GM18498 (cell line): ENCODE results near the gene SPDYE2.
"Not testable (repeated sequence)": the region's sequence is repeated elsewhere in the genome, so short reads cannot be mapped to it uniquely, and the experiment has no call there.

Source experiments
- ATAC-seq: cut with Tn5 transposase; IDR thresholded peaks from one replicate; pipeline ENCODE4 v1.9.1; 2021; ENCODE audit warnings: mild to moderate bottlenecking, moderate library complexity; ENCODE audit not compliant: unreplicated experiment

The SPDYE2 gene, protein sequence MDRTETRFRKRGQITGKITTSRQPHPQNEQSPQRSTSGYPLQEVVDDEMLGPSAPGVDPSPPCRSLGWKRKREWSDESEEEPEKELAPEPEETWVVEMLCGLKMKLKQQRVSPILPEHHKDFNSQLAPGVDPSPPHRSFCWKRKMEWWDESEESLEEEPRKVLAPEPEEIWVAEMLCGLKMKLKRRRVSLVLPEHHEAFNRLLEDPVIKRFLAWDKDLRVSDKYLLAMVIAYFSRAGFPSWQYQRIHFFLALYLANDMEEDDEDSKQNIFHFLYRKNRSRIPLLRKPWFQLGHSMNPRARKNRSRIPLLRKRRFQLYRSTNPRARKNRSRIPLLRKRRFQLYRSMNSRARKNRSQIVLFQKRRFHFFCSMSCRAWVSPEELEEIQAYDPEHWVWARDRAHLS

DNA sequence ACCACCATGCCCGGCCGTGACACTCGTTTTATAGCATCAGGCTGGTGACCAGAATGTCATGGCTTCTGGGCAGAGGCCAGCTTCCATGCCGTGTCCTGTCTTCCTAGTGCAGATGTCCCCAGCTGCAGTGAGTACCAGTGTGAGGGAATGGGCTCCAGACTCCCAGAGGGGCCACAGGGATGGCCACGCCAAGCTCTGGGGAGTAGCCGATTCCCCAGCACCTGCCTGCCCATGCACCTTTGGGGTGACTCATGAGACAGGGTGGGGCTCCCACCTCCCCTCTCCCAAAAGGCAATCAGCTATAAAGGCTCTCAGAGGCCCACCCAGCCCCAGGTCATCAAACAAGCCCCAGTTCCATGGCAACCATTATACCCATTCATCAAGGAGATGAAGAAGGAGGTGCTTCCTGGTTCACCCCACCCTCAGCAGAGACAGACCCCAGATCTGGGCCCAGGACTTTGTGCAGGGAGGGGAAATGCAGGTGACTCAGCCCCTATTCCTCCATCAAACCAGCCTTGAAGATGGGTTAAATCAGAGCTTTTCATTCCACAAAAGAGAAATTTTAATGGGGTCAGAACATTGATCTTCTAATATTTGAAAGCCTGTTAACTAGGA lies at the start of gene SPDYE2:
Gene SPDYE2, plus strand, starts transcription at position 419 of the 615 bp plus-strand sequence. CDS start 2,030 bp downstream, outside the sequence.
- not testable (repeated sequence) for ATAC-seq

DNA sequence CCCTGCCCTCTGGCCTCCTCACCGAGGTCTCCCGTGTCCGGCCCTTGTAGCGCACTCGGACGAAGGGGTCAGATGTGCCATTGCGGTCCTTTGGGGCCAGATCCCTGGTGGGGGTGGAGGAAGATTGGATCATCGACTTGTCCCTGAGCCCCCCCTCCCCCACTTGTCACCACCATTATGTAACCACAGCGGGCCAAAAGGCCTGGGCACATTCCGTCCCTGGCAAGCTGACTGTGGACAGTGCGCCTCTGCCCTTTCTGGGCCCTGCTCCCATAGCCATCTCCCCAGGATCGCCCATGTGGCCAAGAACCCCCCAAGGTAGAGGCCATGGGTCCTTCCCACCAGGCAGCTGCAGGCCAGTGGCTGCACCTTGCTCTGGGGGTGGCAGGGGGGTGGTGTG lies 47.9 kb upstream of the SPDYE2 start:
- not testable (repeated sequence) for ATAC-seq

DNA sequence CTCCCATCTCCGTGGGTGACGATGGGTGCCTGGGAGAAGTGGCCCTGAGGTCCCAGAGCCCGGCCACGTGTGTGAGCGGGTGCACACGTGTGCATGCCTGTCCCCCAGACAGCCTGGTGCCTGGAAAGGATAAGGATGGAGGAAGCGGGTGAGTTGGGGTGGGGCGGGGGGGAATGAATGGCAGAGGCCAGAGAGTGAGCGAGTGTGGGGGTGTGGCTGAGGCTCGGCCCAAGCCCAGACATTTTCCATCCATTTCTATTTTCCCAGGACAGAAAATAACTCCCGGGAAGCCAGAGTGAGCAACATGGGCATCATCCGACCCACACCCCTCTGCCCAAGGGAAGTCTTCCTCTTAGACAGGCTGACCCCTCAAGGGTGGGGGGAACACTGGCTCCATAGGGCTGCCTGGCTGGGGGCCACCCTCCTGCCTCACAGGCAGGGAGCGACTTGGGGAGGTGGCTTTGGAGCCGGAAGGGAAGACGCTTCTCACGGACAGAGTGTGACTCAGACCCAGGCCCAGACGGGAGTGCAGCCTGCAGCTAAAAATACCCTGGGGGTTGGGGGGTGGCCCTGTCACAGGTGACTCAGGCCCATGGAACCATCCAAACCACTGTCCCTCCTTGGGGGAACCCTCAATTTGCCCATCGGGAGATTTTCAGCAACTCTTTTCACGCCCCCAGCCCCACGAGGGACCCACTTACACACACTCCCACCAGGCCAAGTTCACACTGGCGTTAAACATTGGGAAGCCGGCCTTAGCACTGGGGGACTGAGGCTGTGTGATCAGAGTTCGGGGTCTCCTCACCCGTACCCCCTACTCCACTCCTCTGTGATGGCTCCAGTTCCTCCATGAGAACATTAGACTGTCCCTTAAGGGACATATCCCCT lies 45.5 kb upstream of the SPDYE2 start:
- ATAC-seq, result not testable (repeated sequence)

DNA sequence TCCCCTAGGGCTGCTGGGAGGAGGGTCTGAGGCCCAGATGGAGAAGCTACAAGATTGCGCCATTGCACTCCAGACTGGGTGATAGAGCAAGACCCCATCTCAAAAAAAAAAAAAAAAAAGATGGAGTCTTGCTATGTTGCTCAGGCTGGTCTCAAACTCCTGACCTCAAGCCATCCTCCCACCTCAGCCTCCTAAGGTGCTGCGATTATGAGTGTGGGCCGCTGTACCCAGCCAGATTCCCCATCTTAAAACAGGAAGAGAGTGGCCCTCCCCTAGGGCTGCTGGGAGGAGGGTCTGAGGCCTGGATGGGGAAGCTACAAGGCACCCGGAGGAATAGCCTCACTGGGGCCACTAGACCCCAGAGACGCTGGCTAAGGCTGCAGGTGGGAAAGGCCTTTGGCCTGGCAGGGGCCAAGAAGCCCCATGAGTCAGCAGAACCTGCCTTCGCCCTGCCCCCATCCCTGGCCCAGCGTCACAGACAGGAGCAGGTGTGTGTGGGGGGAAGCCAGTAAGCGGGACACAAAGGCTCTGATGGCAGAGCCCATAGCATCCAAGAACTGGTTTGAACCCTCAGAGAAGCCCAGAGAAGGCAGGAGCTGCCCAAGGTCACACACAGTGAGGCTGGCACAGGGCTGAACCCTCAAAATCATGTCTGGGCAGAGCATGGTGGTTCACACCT lies 43.5 kb upstream of the SPDYE2 start:
- not testable (repeated sequence) for ATAC-seq

DNA sequence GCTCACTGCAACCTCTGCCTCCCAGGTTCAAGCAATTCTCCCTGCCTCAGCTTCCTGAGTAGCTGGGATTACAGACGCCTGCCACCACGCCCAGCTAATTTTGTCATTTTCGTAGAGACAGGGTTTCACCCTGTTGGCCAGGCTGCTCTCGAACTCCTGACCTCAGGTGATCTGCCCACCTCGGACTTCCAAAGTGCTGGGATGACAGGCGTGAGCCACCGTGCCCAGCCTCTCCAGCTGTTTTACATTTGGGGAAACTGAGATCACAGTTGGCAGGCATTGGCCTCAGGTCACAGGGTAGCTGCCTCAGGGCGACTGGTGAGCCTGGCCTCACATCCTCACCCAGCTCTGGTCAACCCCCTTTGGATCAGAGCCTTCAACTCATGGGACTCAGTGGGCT lies 40.5 kb upstream of the SPDYE2 start:
- ATAC-seq, result not testable (repeated sequence)

DNA sequence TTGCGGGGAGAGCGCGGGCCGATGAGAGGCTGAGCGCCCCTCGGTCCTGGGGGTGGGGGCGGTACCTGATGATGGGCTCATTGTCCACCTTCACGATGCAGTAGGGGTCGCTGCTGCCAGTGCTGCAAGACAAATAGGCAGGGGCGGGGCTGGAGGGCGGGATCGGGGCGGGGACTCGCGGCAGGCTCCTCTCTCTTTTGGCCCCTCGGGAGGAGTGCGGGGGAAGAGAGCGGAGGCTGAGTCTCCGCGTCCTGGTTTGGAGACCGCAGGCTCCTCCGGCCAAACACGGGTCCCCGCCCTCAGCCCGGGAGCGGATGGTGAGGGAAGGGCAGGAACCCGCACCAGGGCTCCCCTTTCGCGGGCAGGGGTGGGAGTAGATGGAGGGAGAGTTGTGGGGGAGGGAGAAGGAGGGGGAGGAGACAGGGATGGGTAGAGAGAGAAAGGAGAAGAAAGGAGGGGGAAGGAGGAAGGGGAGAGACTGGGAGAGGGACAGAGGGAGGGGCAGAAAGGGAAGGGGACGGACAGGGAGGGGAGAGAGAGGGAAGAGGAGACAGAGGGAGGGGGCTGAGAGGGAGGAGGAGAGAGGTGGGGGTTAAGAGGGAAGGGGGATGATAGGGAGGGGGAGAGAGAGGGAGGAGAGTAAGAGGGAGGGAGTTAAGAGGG lies 39.0 kb upstream of the SPDYE2 start:
- peak; percentile 45 for ATAC-seq

DNA sequence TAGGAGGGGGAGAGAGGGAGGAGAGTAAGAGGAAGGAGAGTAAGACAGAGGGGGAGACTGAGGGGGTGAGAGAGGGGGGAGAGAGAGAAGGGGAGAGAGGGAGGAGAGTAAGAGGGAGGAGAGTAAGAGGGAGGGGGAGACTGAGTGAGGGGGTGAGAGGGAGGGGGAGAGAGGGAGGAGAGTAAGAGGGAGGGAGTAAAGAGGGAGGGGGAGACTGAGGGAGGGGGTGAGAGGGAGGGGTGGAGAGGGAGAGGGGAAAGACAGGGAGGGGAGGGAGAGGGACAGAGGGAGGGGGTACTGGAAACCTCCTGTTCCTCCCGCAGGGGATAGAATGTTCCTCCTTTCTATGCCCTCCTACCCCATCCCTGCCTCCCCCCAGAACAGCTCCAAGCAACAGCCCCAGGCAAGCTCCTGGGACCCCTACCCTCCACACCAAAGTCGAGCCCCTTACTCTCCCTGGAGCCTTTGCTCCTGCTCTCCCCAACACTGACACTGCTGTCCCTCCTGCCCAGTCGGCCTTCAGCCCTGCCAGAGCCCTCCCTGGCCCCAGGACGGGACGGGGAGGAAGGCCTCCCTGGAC lies 38.3 kb upstream of the SPDYE2 start:
- not testable (repeated sequence) for ATAC-seq

DNA sequence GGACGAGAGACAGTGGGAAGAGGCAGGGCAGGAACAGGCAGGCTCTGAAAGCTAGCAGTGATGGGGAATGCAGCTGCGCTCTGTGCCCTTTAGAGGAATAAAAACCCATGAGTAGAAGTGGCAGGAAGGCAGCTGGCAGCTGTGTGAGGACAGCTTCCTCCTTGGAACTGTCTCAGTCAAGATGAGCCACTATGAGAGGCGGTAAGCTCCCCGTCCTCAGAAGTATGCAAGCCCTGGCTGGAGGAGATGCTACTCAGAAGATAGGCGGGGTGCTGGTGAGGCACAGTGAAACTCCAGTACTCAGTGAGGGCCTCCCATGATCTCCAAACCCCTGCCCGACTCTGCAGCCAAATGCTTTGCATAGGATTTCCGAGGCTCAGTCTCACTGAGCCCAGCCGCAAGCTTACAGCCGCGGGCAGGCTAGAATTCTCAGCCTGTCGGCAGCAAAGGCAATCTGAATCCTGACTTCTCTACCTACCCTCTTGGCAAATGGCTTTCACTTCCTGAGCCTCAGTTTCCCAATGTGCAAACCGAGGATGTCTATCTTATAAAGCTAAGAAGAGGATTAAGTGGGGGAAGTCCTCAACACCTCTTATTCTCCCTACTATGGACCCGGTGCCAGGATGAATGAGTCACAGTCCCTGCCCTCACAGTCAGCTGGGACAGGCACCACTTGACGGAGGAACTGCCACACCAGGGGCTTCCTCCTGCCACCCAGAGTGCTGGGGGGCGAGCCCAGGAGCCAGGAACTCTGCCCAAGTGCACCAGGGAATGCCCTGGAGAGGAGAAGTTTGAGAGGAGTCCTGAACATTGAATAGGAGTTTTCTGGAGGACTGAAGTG lies 35.9 kb upstream of the SPDYE2 start:
- ATAC-seq, result peak; percentile 68

DNA sequence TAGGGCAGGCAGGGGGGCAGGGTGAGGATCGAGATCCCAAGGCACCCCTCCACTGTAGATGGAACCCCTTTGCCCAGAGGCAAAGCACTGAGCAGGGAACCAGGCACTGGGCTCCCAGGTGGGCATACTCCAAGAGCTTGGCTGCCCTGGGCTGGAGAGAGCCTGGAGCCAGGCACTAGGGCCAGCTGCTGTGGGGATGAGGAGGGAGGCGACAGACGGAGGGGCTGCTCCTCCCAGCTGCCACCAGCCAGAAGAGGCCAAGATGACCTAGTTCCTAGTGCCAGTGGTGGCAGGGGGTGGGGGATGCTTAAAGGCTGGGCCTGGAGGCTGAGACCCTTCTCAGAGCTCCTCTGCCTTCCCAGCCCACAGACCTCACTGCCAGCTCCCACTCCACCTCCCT lies 35.1 kb upstream of the SPDYE2 start:
- ATAC-seq, result not testable (repeated sequence)

DNA sequence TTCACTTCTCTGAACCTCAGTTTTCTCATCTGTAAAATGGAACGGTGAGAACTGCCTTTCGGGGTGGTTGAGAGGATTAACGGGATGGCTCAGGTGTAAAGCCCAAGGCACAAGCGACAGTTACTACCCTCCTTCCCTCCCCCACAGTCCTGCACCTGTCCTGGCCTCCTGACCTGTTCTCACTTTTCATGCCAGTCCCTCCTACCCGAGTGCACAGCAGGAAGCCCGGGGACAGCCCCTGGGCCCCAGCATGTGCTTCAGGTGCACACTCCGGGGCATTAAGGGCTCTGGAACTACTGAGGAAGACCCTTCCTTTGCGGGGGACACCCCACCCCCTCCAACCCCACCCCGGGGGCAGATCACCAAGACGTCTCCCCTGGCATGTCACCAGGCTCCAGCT lies 34.1 kb upstream of the SPDYE2 start:
- not testable (repeated sequence) for ATAC-seq

DNA sequence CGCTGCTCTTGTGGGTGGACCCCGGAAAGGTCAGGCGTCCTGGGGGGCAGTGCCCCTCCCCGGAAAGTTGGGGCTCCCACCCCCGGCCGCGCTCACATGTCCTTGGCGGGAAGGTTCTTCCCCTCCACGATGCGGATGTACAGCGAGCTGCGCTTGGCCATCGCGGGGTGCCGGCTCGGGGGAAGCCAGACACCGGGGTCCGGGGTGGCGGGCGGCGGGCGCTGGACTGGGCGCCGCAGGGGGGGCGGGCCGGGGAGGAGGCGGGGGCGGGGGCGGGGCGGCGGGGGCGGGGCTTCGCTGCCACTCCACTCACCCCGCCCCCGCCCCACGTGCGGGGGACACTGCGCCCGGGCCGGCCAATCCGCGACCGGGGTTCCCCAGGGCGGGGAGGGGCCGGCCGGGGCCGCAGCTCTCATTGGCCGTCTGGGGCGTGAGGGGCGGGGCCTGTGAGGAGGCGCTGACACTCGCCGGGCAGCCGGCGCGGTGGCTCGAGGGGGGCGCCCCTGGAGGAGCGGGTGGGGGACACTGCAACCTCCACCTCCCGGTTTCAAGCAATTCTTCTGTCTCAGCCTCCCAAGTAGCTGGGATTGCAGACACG lies 33.4 kb upstream of the SPDYE2 start, which contains the start of gene RASA4B:
Gene RASA4B, minus strand, starts transcription at position 228 of the 598 bp plus-strand sequence. Its CDS starts 67 bp downstream, at position 161.
- ATAC-seq, result peak; percentile 87

DNA sequence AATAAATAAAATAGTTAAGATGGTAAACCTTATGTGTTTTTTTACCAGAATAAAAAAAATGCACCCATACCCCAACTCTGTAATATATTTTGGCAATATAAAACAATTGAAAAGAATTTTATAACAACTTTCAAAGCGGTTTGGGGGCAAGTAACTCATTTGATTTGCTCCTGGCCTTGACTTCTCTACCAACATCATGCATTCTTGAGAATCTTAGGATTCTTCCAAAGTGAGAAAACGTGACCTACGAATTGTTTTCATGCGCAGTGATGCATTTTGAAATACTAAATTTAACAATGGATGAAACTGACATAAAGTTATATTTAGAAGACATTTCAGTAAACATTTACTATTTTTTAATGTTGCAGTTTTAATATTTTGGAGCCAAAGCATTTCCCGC lies 30.2 kb upstream of the SPDYE2 start:
- not testable (repeated sequence) for ATAC-seq

DNA sequence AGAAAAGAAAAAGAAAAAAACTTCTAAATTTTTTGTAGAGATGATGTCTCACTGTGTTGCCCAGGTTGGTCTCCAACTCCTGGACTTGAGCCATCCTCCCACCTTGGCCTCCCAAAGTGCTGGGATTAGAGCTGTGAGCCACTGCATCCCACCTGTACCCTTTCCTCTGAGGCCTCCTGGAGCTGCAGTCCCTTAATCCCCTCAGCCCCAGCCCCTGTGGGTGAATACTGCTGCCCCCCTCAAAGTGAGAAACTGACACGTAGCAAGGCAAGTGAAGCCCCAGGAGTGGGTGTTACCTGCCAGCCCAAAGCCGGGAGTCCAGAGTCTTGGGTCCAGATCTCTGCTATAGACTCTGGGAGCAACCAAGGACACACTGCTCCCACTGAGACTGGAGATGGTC lies 26.2 kb upstream of the SPDYE2 start:
- not testable (repeated sequence) for ATAC-seq

DNA sequence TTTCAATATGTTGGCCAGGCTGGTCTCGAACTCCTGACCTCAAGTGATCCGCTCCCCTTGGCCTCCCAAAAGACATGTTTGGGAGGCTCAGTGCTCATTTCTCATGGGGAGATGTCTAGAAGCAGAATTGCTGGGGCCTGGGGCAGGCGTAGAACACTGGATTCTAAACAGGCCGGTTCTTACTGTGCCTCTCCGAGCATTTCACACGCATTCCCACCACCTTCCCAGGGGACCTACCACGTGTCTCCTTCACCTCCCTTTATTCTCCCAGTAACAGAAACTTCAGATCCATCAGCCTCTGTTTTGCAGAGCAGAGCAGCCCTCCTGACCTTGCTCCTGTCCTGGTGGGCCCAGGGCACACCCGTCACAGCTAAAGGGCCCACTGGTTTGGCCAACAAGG lies 23.8 kb upstream of the SPDYE2 start:
- ATAC-seq, result not testable (repeated sequence)

DNA sequence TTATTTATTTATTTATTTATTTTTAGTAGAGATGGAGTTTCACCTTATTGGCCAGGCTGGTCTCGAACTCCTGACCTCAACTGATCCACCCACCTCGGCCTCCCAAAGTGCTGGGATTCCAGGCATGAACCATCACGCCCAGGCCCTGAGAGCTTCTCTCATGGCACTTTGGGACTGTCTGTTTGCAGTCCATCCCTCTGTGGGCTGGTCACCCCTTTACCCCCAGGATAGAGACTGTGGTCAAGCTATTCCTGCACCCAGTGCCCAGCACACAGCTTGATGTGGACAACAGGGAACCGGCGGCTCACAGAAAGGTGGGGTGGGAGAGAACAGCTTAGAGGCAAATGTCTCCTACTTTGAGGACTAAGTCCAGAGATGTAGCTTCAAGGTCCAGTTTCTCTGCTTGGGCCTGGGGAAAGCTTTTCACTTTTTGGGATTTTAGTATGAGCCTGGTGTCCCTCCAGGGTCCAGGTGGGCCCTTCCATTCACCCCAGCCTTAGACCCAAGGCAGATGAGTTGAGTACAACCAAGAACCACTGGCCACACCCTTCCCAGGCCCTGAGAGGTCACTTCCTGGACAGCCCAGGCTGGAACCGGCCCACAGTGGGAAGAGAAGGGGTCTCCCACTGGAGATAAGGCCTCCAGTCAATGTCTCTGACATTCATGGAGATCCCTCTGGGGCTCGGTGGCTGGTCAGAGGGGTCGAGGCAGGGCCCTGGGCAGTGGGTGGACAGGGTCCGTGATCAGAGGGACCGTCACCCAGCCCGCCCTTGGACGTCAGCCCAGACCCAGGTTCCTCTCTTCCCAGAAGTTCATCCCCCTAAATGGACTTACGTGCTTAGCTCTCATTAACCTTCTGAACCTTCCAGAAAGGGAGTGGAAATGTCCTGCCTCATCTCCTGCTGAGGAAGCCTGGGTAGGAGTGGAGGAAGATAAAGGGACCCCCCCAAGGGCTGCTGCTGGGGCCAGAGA lies 22.9 kb upstream of the SPDYE2 start:
- not testable (repeated sequence) for ATAC-seq

DNA sequence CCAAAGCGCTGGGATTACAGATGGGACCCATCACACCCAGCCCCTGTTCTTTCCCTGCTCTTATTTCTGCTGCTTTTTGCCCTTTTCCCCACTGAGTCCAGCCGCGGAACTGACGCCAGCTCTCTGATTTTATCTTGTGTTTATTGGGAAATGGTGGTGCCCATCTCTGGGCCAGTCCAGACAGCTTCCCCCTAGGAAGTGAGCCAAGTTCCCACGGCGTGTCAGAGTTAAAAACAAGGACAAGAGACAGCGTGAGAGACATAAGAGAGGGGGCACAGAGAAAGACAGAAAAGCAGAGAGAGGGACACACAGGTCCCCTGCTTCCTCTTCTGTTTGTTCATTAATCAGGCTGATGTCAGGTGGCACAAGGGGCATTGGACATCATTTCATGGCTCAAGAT lies 19.4 kb upstream of the SPDYE2 start:
- not testable (repeated sequence) for ATAC-seq

DNA sequence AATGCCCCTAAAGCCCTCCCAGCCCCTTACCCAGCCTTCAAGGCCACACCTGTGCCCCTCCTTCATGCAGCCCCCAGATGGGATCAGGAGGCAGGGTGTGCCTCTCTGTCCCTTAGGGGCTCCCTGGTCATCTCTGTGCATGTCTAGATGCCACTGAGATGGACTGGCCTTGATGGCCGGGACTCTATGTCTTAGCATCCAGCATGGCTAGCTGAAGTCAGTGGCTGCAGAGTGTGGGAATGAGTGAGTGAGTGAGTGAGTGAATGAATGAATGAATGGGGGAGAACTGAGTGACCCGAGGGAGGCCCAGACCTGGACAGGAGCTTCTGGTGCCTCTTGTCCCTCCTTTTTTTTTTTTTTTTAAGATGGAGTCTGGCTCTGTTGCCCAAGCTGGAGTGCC lies 18.9 kb upstream of the SPDYE2 start:
- ATAC-seq, result not testable (repeated sequence)
